ENCODE data around the gene COL23A1.

Gene COL23A1

GRCh38 chr5:178222292-178222691 lies 367.9 kb downstream of the COL23A1 start:
- H3K4me3 ChIP-seq (ENCODE audit: low read depth, low read length): no peak overlapping the region
- ChIA-PET POLR2A (interaction anchor here (0.9 to 2.0 kb wide), 2 partner anchors 8 to 10 kb away, joined by 6 to 7 read pairs; partner anchors contain the start of gene PHYKPL), CTCF (no interaction called here)
- no peaks in the 10 kb centered on the region for H3K4me1 ChIP-seq (ENCODE audit: control insufficient read depth, insufficient read depth, low read length)
- TF ChIP-seq ZNF626 (tag by site-specific recombination; IDR thresholded peaks at IDR 0.05) (no peak), ZNF571 (tag by site-specific recombination; IDR thresholded peaks at IDR 0.05) (no peak), FEZF1 (tag by site-specific recombination; IDR thresholded peaks at IDR 0.05) (no peak), SALL2 (tag by site-specific recombination; IDR thresholded peaks at IDR 0.05; ENCODE audit: borderline replicate concordance) (no peak), GLI2 (tag by site-specific recombination; IDR thresholded peaks at IDR 0.05; ENCODE audit: borderline replicate concordance, low read depth) (no peak), ZBTB44 (tag by site-specific recombination; IDR thresholded peaks at IDR 0.05) (no peak)
- H3K9me3 ChIP-seq (ENCODE audit: control insufficient read depth, insufficient read depth, low read depth, low read length): no peaks in the 10 kb centered on the region
- H3K36me3 ChIP-seq (ENCODE audit: control insufficient read depth in 2 of 2, insufficient read depth in 1 of 2, low read length in 2 of 2): peaks cover 24 to 76% of the 10 kb centered on the region in 2 experiments
- no peak overlapping the region for H3K27ac ChIP-seq (ENCODE audit: extremely low read depth, low read depth, low read length)

GRCh38 chr5:178221853-178222252 lies 368.3 kb downstream of the COL23A1 start:
- POLR2A ChIA-PET: interaction anchor here (0.9 to 2.0 kb wide), 2 partner anchors 8 to 10 kb away, joined by 6 to 7 read pairs; partner anchors contain the start of gene PHYKPL
- CTCF ChIA-PET: no interaction called here
- no peak overlapping the region for H3K27ac ChIP-seq (ENCODE audit: extremely low read depth, low read depth, low read length)
- TF ChIP-seq ZIC2 (tag by site-specific recombination; IDR thresholded peaks at IDR 0.05) (0 out of 2 replicates have a peak, but pooled peaks have one; percentile 20), ZNF138 (tag by site-specific recombination; IDR thresholded peaks at IDR 0.05; ENCODE audit: borderline replicate concordance) (no peak), ZNF133 (tag by site-specific recombination; IDR thresholded peaks at IDR 0.05) (no peak), ZBTB17 (tag by site-specific recombination; IDR thresholded peaks at IDR 0.05) (no peak), ZNF324 (tag by site-specific recombination; IDR thresholded peaks at IDR 0.05) (no peak), ZNF302 (tag by site-specific recombination; IDR thresholded peaks at IDR 0.05; ENCODE audit: low read depth) (no peak), KLF1 (tag by site-specific recombination; IDR thresholded peaks at IDR 0.05) (peak; percentile 56), ZNF610 (tag by site-specific recombination; IDR thresholded peaks at IDR 0.05; ENCODE audit: borderline replicate concordance) (no peak), ZEB2 (tag by site-specific recombination; IDR thresholded peaks at IDR 0.05) (no peak)
- TF ChIP-seq, protein P1, sequence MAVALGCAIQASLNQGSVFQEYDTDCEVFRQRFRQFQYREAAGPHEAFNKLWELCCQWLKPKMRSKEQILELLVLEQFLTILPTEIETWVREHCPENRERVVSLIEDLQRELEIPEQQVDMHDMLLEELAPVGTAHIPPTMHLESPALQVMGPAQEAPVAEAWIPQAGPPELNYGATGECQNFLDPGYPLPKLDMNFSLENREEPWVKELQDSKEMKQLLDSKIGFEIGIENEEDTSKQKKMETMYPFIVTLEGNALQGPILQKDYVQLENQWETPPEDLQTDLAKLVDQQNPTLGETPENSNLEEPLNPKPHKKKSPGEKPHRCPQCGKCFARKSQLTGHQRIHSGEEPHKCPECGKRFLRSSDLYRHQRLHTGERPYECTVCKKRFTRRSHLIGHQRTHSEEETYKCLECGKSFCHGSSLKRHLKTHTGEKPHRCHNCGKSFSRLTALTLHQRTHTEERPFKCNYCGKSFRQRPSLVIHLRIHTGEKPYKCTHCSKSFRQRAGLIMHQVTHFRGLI (tag by site-specific recombination; IDR thresholded peaks at IDR 0.05): no peak
- TF ChIP-seq, protein P2, sequence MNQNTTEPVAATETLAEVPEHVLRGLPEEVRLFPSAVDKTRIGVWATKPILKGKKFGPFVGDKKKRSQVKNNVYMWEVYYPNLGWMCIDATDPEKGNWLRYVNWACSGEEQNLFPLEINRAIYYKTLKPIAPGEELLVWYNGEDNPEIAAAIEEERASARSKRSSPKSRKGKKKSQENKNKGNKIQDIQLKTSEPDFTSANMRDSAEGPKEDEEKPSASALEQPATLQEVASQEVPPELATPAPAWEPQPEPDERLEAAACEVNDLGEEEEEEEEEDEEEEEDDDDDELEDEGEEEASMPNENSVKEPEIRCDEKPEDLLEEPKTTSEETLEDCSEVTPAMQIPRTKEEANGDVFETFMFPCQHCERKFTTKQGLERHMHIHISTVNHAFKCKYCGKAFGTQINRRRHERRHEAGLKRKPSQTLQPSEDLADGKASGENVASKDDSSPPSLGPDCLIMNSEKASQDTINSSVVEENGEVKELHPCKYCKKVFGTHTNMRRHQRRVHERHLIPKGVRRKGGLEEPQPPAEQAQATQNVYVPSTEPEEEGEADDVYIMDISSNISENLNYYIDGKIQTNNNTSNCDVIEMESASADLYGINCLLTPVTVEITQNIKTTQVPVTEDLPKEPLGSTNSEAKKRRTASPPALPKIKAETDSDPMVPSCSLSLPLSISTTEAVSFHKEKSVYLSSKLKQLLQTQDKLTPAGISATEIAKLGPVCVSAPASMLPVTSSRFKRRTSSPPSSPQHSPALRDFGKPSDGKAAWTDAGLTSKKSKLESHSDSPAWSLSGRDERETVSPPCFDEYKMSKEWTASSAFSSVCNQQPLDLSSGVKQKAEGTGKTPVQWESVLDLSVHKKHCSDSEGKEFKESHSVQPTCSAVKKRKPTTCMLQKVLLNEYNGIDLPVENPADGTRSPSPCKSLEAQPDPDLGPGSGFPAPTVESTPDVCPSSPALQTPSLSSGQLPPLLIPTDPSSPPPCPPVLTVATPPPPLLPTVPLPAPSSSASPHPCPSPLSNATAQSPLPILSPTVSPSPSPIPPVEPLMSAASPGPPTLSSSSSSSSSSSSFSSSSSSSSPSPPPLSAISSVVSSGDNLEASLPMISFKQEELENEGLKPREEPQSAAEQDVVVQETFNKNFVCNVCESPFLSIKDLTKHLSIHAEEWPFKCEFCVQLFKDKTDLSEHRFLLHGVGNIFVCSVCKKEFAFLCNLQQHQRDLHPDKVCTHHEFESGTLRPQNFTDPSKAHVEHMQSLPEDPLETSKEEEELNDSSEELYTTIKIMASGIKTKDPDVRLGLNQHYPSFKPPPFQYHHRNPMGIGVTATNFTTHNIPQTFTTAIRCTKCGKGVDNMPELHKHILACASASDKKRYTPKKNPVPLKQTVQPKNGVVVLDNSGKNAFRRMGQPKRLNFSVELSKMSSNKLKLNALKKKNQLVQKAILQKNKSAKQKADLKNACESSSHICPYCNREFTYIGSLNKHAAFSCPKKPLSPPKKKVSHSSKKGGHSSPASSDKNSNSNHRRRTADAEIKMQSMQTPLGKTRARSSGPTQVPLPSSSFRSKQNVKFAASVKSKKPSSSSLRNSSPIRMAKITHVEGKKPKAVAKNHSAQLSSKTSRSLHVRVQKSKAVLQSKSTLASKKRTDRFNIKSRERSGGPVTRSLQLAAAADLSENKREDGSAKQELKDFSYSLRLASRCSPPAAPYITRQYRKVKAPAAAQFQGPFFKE (tag by site-specific recombination; IDR thresholded peaks at IDR 0.05; ENCODE audit: borderline replicate concordance): no peak
- TF ChIP-seq, protein P3, sequence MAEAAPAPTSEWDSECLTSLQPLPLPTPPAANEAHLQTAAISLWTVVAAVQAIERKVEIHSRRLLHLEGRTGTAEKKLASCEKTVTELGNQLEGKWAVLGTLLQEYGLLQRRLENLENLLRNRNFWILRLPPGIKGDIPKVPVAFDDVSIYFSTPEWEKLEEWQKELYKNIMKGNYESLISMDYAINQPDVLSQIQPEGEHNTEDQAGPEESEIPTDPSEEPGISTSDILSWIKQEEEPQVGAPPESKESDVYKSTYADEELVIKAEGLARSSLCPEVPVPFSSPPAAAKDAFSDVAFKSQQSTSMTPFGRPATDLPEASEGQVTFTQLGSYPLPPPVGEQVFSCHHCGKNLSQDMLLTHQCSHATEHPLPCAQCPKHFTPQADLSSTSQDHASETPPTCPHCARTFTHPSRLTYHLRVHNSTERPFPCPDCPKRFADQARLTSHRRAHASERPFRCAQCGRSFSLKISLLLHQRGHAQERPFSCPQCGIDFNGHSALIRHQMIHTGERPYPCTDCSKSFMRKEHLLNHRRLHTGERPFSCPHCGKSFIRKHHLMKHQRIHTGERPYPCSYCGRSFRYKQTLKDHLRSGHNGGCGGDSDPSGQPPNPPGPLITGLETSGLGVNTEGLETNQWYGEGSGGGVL (tag by site-specific recombination; IDR thresholded peaks at IDR 0.05): no peak
- no peak overlapping the region for H3K4me3 ChIP-seq (ENCODE audit: low read depth, low read length)
- peaks cover 28 to 73% of the 10 kb centered on the region in 2 experiments for H3K36me3 ChIP-seq (ENCODE audit: control insufficient read depth in 2 of 2, insufficient read depth in 1 of 2, low read length in 2 of 2)
- H3K9me3 ChIP-seq (ENCODE audit: control insufficient read depth, insufficient read depth, low read depth, low read length): no peaks in the 10 kb centered on the region
- no peaks in the 10 kb centered on the region for H3K4me1 ChIP-seq (ENCODE audit: control insufficient read depth, insufficient read depth, low read length)

All from HEK293 (cell line).